Parathyroid adenoma (tissue), 2 donors: ENCODE data around the gene SKAP1.

ENCODE experiments used
- H2AFZ ChIP-seq: fragments of 300-600 bp; sonication (generic); one replicate; pipeline ENCODE4 v1.7.0; 2017; ENCODE audit warnings: antibody characterized with exemption, mild to moderate bottlenecking
- H3K27ac ChIP-seq: fragments of 300-600 bp; sonication (generic); one replicate; pipeline ENCODE4 v1.7.0; 2017
- H3K27me3 ChIP-seq: fragments of 300-600 bp; sonication (generic); one replicate; pipeline ENCODE4 v1.7.0; 2017; ENCODE audit warnings: low read length; ENCODE audit not compliant: control insufficient read depth, insufficient read depth
- H3K36me3 ChIP-seq: fragments of 300-600 bp; sonication (generic); one replicate; pipeline ENCODE4 v1.7.0; 2017; ENCODE audit warnings: low read length; ENCODE audit not compliant: control insufficient read depth, insufficient read depth
- H3K4me1 ChIP-seq: fragments of 300-600 bp; sonication (generic); one replicate; pipeline ENCODE4 v1.7.0; 2017; ENCODE audit warnings: control low read depth
- H3K4me2 ChIP-seq: fragments of 300-600 bp; sonication (generic); one replicate; pipeline ENCODE4 v1.7.0; 2017; ENCODE audit warnings: low read length
- H3K4me3 ChIP-seq: fragments of 300-600 bp; sonication (generic); one replicate; pipeline ENCODE4 v1.7.0; 2017; ENCODE audit warnings: low read depth, low read length
- H3K79me2 ChIP-seq: fragments of 300-600 bp; sonication (generic); one replicate; pipeline ENCODE4 v1.7.0; 2017; ENCODE audit warnings: control low read depth
- H3K9ac ChIP-seq: fragments of 300-600 bp; sonication (generic); one replicate; pipeline ENCODE4 v1.7.0; 2017; ENCODE audit warnings: mild to moderate bottlenecking
- H3K9me3 ChIP-seq: fragments of 300-600 bp; sonication (generic); one replicate; pipeline ENCODE4 v1.7.0; 2017; ENCODE audit warnings: low read length; ENCODE audit not compliant: control insufficient read depth
- CTCF ChIP-seq: fragments of 300-600 bp; sonication (generic); IDR thresholded peaks from one replicate; pipeline ENCODE4 v1.7.0; 2017; ENCODE audit warnings: antibody characterized with exemption, mild to moderate bottlenecking
- donor health status: primary hyperparathyroidism.

SKAP1 gene

DNA sequence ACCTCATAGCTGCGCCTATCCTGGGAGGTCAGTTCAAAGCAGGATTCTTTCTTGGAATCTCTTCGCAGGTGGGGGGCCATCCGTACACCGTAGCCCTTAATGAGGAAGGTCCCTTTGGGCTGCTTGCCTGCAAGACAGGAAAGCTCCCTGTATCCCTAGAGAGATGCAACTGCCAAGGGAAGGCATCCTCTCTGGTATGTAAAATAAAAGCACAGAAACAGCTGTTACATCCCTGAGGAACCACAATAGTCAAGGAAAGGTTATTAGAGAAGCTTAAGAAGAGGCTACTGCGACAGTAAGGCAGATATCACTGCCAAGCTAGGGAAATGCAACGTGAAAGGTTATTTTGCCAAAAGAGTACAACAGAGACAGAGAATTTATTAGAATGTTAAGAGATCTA, 245.3 kb downstream of the SKAP1 start:
- no peaks in the 10 kb centered on the region for H3K4me1 ChIP-seq
- H3K9me3 ChIP-seq = no peaks in the 10 kb centered on the region
- H3K4me2 ChIP-seq = no peak overlapping the region
- H3K27ac ChIP-seq = no peak overlapping the region
- no peak for TF ChIP-seq CTCF
- no peak overlapping the region for H3K9ac ChIP-seq
- no peak overlapping the region for H2AFZ ChIP-seq
- H3K4me3 ChIP-seq = no peak overlapping the region
- H3K36me3 ChIP-seq = no peaks in the 10 kb centered on the region
- no peaks in the 10 kb centered on the region for H3K27me3 ChIP-seq
- no peaks in the 10 kb centered on the region for H3K79me2 ChIP-seq

GRCh38 chr17:48181653-48182052, 248.4 kb downstream of the SKAP1 start:
- H3K79me2 ChIP-seq = no peaks in the 10 kb centered on the region
- no peaks in the 10 kb centered on the region for H3K4me1 ChIP-seq
- no peak overlapping the region for H3K27ac ChIP-seq
- no peak for TF ChIP-seq CTCF
- no peaks in the 10 kb centered on the region for H3K36me3 ChIP-seq
- no peak overlapping the region for H3K4me2 ChIP-seq
- no peak overlapping the region for H3K9ac ChIP-seq
- no peak overlapping the region for H2AFZ ChIP-seq
- no peak overlapping the region for H3K4me3 ChIP-seq
- H3K9me3 ChIP-seq = no peaks in the 10 kb centered on the region
- no peaks in the 10 kb centered on the region for H3K27me3 ChIP-seq

- Histone ChIP-seq H3K9ac (no peak overlapping the region), H3K27ac (no peak overlapping the region), H3K79me2 (no peaks in the 10 kb centered on the region)
These were observed 249.0 kb downstream of the SKAP1 start for GRCh38 chr17:48180842-48181629.

DNA sequence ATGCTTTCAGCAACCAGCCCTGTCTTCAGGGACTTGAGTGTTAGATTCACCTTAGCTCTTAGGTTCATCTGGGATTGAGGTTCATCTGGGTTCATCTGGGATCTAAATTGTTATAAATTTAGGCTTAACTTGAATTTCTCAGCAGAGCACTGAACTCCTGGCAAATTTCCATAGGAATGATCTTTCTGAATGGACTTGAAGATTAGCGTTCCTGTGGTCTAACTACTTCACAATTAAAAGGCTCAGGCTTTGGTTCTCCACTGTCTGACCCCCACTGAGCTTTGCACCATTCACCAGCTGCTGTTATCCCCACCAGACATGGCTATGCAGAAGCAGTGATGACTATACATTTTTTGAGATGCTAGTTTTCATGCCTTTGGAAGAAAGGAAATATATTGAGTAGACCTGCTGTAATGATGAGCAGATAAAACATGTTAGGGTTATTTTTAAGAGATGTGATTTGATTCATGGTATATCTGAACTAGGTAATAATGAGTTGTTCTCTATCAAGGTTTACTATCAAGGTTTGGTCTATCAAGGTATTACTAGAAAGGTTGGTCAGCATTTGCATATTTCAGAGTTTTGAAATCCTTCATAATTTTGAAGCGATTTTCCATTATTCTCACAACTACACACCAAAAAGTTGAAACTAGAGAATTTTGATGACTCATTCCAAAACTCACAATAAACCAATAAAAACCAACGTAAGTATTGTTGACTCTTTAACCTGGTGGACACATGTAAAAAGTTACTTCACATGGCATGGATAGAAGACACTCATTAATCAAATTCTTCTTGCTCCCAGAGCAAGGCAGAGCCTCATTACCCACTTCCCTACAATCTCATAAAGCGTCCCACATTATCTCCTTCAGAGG, 250.7 kb downstream of the SKAP1 start:
- Histone ChIP-seq H3K9ac (no peak overlapping the region), H3K79me2 (no peaks in the 10 kb centered on the region), H3K27me3 (no peaks in the 10 kb centered on the region), H3K36me3 (no peaks in the 10 kb centered on the region), H3K4me2 (no peak overlapping the region), H3K9me3 (no peaks in the 10 kb centered on the region), H2AFZ (no peak overlapping the region), H3K4me1 (no peaks in the 10 kb centered on the region), H3K27ac (no peak overlapping the region), H3K4me3 (no peak overlapping the region)
- no peak for TF ChIP-seq CTCF

More at GRCh38 chr17:48180842-48181629, 249.0 kb downstream of the SKAP1 start:
- no peaks in the 10 kb centered on the region for H3K27me3 ChIP-seq
- no peak overlapping the region for H2AFZ ChIP-seq
- no peaks in the 10 kb centered on the region for H3K4me1 ChIP-seq
- TF ChIP-seq CTCF = no peak
- H3K36me3 ChIP-seq = no peaks in the 10 kb centered on the region
- no peak overlapping the region for H3K4me2 ChIP-seq
- no peaks in the 10 kb centered on the region for H3K9me3 ChIP-seq
- no peak overlapping the region for H3K4me3 ChIP-seq
